HUES6 (cell line): ENCODE measurements around the gene MCM7.

Experiments used
- H3K27ac ChIP-seq: 2 replicates; pipeline ENCODE4 v1.7.0; 2013; ENCODE audit warnings: low read depth, mild to moderate bottlenecking, low read length, inconsistent platforms
- H3K27me3 ChIP-seq: 2 replicates; pipeline ENCODE4 v1.6.1; 2013; ENCODE audit warnings: low read length; ENCODE audit not compliant: control insufficient read depth, insufficient read depth
- H3K36me3 ChIP-seq: 2 replicates; pipeline ENCODE4 v1.6.1; 2013; ENCODE audit warnings: low read length; ENCODE audit not compliant: control insufficient read depth, insufficient read depth
- H3K4me1 ChIP-seq: 2 replicates; pipeline ENCODE4 v1.6.1; 2013; ENCODE audit warnings: low read length; ENCODE audit not compliant: control insufficient read depth, insufficient read depth
- H3K4me3 ChIP-seq: 2 replicates; pipeline ENCODE4 v1.5.1; 2013; ENCODE audit warnings: low read depth, low read length
- H3K9ac ChIP-seq: one replicate; pipeline ENCODE4 v1.6.1; 2013; ENCODE audit warnings: mild to moderate bottlenecking, low read length
- H3K9me3 ChIP-seq: 2 replicates; pipeline ENCODE4 v1.6.1; 2013; ENCODE audit warnings: low read depth, low read length; ENCODE audit not compliant: control insufficient read depth, insufficient read depth

The MCM7 gene

DNA sequence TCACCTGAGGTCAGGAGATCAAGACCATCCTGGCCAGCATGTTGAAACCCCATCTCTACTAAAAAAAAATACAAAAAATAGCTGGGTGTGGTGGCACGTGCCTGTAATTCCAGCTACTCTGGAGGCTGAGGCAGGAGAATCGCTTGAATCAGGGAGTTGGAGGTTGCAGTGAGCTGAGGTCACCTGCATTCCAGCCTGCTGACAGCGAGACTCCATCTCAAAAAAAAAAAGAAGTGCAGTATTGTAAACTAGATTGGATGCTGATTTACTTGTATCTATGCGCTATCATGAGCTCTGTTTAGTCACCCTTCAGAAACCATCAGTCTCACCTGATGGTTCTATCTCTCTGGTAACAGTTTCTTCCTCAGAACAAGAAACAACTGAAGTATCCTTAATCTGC is 37.8 kb downstream of the MCM7 start:
- Histone ChIP-seq H3K4me3 (no peak overlapping the region), H3K27me3 (no peaks in the 10 kb centered on the region), H3K27ac (no peak overlapping the region), H3K36me3 (peaks cover 71% of the 10 kb centered on the region), H3K4me1 (no peaks in the 10 kb centered on the region), H3K9ac (no peak overlapping the region), H3K9me3 (no peaks in the 10 kb centered on the region)

DNA sequence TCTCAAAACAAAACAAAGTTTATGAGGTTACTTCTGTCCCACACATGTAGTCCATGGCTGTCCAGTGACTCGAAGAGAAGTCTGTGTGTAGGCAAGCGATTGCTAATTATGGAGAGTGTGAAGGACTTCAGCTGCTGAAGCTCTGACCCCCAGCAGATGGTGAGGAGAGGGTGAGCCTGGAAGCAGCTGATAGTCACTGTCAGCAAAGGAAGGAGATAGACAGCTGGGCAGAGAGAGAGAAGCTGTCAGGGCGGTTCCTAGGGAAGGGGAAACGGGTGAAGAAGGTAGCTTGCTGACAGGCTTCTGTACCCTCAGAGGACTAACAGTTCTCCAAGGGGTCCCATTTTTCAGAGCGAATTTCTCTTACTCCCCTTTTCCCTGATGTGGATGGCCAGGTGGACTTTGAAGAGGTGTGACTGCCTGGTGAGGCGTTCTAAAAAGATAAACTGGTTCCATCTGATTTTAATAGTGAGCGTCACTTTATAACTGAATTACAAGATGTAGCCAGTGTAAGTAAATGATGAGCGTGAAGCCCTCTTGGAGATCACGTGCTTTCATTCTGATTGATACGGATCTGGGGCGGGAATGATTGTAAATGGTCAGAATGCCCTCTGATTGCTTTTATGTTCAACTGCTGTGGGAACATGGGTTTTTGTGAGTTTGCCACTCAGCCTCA is 39.5 kb downstream of the MCM7 start:
- Histone ChIP-seq H3K27me3 (no peaks in the 10 kb centered on the region), H3K9me3 (no peaks in the 10 kb centered on the region), H3K9ac (no peak overlapping the region), H3K36me3 (peaks cover 81% of the 10 kb centered on the region), H3K27ac (no peak overlapping the region), H3K4me3 (no peak overlapping the region), H3K4me1 (no peaks in the 10 kb centered on the region)

DNA sequence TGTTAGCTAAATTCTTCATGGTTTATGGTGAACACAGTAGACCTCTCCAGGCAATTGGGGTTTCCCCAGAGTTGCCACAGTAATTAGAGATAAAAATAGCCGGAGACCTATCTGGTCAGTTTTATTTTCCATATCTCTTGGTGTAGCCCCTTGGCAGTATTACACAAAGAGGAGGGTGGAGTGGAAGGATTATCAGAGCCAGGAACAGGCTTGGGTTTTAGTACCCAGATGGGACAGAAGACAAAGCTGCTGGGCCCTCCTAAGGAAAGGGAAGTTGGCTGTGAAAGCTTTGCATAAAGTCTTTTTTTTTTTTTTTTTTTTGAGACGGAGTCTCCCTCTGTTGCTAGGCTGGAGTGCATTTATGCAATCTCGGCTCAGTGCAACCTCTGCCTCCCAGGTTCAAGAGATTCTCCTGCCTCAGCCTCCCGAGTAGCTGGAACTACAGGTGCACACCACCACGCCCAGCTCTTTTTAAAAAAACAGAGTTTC is 41.9 kb downstream of the MCM7 start:
- peaks cover 70% of the 10 kb centered on the region for H3K36me3 ChIP-seq
- H3K27ac ChIP-seq = no peak overlapping the region

DNA sequence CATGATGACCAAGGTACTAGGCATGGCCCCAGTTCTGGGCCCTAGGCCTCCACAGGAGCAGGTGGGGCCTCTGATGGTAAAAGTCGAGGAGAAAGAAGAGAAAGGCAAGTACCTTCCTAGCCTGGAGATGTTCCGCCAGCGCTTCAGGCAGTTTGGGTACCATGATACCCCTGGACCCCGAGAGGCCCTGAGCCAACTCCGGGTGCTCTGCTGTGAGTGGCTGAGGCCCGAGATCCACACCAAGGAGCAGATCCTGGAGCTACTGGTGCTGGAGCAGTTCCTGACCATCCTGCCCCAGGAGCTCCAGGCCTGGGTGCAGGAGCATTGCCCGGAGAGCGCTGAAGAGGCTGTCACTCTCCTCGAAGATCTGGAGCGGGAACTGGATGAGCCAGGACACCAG is 44.2 kb downstream of the MCM7 start:
- Histone ChIP-seq H3K9me3 (no peaks in the 10 kb centered on the region), H3K36me3 (peaks cover 64% of the 10 kb centered on the region), H3K27ac (no peak overlapping the region), H3K4me1 (no peaks in the 10 kb centered on the region), H3K4me3 (no peak overlapping the region), H3K9ac (no peak overlapping the region), H3K27me3 (no peaks in the 10 kb centered on the region)

More for the DNA sequence above, 41.9 kb downstream of the MCM7 start:
- Histone ChIP-seq H3K4me3 (no peak overlapping the region), H3K4me1 (no peaks in the 10 kb centered on the region), H3K27me3 (no peaks in the 10 kb centered on the region), H3K9me3 (no peaks in the 10 kb centered on the region), H3K9ac (no peak overlapping the region)

DNA sequence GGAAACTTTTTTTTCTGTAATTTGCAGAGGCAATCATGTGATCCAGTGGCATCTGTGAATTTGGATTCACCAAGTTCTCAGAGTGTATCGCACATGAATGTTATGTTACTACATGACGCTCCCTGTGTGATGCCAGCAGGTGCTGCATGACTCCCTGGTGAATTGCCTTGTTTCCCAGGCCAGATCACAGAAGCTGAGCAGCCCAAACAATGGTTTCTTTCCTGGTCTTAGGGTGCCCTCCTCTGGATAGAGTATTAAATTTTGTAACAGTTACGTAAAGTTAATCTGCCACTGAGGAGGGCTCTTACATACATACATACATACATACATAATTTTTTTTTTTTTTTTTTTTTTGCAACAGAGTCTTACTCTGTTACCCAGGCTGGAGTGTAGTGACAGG is 48.0 kb downstream of the MCM7 start:
- H3K27ac ChIP-seq = no peak overlapping the region
- no peak overlapping the region for H3K9ac ChIP-seq
- H3K9me3 ChIP-seq = no peaks in the 10 kb centered on the region
- H3K4me3 ChIP-seq = no peak overlapping the region
- peaks cover 31% of the 10 kb centered on the region for H3K36me3 ChIP-seq
- peaks cover 8% of the 10 kb centered on the region; the same call in 1 of the 2 replicates for H3K4me1 ChIP-seq
- no peaks in the 10 kb centered on the region for H3K27me3 ChIP-seq

DNA sequence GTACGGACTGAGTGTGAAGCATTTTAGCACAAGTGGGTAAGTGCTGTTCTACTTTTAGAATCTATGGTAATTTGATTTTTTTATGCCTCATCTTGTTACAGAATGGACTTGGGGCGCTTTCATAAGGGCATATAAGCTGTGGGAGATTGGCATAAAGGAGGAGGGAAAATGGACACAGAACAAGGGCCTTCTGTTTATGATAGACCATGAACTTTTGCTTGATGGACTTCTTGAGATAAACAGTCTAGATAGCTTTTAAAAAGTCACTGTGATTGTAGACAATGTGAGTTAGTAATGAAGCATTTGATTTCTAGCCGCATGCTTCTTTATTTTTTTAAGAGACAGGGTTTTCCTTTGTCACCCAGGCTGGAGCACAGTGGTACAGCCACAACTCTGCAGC is 49.6 kb downstream of the MCM7 start:
- no peaks in the 10 kb centered on the region for H3K27me3 ChIP-seq
- peaks cover 15% of the 10 kb centered on the region for H3K36me3 ChIP-seq
- H3K4me3 ChIP-seq = no peak overlapping the region
- H3K4me1 ChIP-seq = peaks cover 8% of the 10 kb centered on the region; the same call in 1 of the 2 replicates
- H3K27ac ChIP-seq = no peak overlapping the region
- H3K9me3 ChIP-seq = no peaks in the 10 kb centered on the region
- H3K9ac ChIP-seq = no peak overlapping the region

DNA sequence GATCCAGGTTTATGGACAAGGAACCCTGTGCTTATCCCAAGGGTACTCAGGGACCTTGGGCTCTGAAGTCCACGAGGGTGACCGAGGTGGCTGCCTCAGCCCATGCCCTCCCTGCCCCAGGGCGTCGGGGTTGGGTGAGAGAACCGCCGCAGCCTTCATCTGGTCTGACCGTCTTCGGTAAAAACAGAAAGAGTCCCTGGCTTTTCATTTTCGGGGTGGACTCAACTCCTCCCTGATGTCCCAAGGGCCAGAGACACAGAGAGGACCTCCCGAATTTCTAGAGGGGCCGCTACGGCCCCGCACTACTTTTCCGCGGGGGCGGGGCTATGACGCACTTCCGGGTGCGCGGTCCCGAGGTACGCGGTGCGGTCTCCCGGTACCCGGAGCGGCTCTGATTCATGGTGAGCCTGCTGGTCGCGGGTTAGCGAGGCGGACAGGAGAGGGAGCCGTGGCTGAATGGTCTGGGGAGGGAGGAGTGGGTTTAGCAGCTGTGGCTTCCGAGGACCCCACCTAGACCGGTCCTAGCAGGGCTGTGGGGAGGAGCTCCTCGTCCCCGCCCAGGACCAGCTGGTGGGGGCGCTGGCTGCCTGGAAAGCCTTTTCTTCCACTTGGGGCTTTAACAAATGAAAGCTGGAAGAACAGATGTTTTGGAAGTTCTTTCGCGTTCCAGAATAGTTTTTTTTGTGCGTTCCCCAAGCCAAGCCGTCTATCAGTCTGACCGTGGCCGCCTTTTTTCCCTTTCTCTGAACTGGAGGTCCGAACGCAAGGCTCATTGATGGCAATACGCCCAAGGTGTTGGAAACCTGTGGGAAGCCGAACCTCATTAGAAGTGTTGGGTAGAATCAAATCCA is 51.5 kb downstream of the MCM7 start, which contains the start of gene ZSCAN21:
Gene ZSCAN21, plus strand, starts transcription at position 334 of the 851 bp plus-strand sequence. CDS start 7,233 bp downstream, outside the sequence.
- H3K4me3 ChIP-seq = peak within 1 kb of the TSS; percentile 100
- H3K27me3 ChIP-seq = no peaks in the 10 kb centered on the region

DNA sequence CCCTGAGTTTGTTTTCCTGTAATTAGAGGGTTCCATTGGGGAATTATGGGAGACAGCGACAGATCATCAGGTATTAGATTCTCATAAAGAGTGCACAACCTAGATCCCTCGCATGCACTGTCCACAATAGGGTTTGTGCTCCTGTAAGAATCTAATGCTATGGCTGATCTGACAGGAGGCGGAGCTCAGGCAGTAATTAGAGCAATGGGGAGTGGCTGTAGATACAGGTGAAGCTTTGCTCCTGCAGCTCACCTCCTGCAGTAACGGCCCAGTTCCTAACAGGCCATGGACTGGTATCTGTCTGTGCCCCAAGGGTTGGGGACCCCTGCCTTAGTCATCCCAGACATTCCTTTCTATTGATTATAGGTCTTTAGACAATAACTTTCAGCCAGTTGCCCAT is 52.5 kb downstream of the MCM7 start:
- H3K4me3 ChIP-seq = no peak overlapping the region
- peaks cover 8% of the 10 kb centered on the region; the same call in 1 of the 2 replicates for H3K4me1 ChIP-seq
- no peaks in the 10 kb centered on the region for H3K9me3 ChIP-seq
- no peaks in the 10 kb centered on the region for H3K27me3 ChIP-seq
- no peak overlapping the region for H3K27ac ChIP-seq
- H3K36me3 ChIP-seq = peaks cover 9% of the 10 kb centered on the region
- no peak overlapping the region for H3K9ac ChIP-seq

More for the DNA sequence above, 51.5 kb downstream of the MCM7 start, which contains the start of gene ZSCAN21:
- Histone ChIP-seq H3K27ac (peak within 1 kb of the TSS; percentile 84), H3K9me3 (no peaks in the 10 kb centered on the region), H3K9ac (peak within 1 kb of the TSS; percentile 94), H3K36me3 (peaks cover 12% of the 10 kb centered on the region), H3K4me1 (peaks cover 8% of the 10 kb centered on the region; the same call in 1 of the 2 replicates)

DNA sequence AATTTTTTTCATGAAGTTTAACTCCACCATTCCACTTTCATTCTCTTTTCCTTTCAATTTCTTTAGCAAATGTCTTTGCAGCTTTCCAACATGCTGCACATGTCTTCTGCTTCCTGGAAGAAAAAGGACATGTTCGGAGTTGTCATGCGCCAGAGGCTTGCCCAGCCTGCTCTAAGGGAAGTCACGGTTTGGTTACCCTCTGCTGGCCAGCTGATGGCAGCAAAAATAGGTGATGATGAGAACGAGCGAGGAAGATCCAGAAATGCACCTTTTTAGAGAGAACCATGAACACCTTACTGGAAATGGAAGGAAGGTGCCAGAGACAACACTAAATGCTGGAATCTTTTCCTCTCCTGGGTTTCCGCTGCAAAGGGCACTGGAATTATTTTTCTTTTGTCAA is 56.5 kb downstream of the MCM7 start:
- Histone ChIP-seq H3K9ac (no peak overlapping the region), H3K4me1 (peaks cover 3% of the 10 kb centered on the region; the same call in 1 of the 2 replicates), H3K36me3 (no peaks in the 10 kb centered on the region), H3K4me3 (no peak overlapping the region), H3K9me3 (0 out of 2 replicates have a peak, but pooled peaks cover 2% of the 10 kb centered on the region), H3K27me3 (no peaks in the 10 kb centered on the region), H3K27ac (no peak overlapping the region)
